ENCODE data around the gene ACOD1. TPM values are rescaled to one million over a fixed set of nuclear protein-coding genes. Genes with fewer than 3 reads are reported as not detected.

The ACOD1 gene
- total RNA-seq, 2 experiments from 2014 or later = not detected

GRCh38 chr13:76980075-76980718 lies 31.9 kb downstream of the ACOD1 start:
- CTCF ChIA-PET = interaction anchor here (0.5 to 1.7 kb wide), 11 partner anchors 10 to 216 kb away, joined by 3 to 9 read pairs (median 4); partner anchors contain the start of genes CLN5 and KCTD12
- POLR2A ChIA-PET = interaction anchor here (1.1 to 1.4 kb wide), 2 partner anchors 11 to 46 kb away, joined by 3 to 10 read pairs; no protein-coding TSS in a partner anchor

GRCh38 chr13:76982061-76982460 lies 33.8 kb downstream of the ACOD1 start:
- CTCF ChIA-PET = interaction anchor here (0.8 kb wide), 1 partner anchor 36 kb away, joined by 3 read pairs; no protein-coding TSS in a partner anchor
- POLR2A ChIA-PET = interaction anchor here (0.6 kb wide), 1 partner anchor 1127 kb away, joined by 3 read pairs; no protein-coding TSS in a partner anchor

DNA sequence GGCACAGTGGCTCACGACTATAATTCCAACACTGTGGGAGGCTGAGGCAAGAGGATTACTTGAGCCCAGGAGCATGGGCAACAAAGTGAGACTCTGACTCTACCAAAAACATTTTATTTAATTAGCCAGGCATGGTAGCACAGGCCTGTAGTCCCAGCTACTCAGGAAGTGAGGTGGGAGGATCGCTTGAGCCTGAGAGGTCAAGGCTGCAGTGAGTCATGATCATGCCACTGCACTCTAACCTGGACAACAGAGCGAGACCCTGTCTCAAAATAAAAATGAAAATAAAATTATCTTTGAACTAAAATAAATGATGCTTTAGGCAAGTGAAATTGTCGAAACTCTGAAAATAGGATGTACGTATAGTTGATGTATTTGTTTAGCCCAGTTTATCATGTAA lies 35.4 kb downstream of the ACOD1 start:
- POLR2A ChIA-PET = no interaction called here
- CTCF ChIA-PET = no interaction called here

- ChIA-PET CTCF (interaction anchor here (0.9 to 1.3 kb wide), 3 partner anchors 11 to 34 kb away, joined by 4 to 7 read pairs (median 5); no protein-coding TSS in a partner anchor), POLR2A (interaction anchor here (0.6 to 3.7 kb wide), 8 partner anchors 11 to 336 kb away, joined by 3 to 31 read pairs (median 3); partner anchors contain the start of genes FBXL3, KCTD12 and MYCBP2)
Measured at GRCh38 chr13:76991432-76991795, 43.1 kb downstream of the ACOD1 start.

DNA sequence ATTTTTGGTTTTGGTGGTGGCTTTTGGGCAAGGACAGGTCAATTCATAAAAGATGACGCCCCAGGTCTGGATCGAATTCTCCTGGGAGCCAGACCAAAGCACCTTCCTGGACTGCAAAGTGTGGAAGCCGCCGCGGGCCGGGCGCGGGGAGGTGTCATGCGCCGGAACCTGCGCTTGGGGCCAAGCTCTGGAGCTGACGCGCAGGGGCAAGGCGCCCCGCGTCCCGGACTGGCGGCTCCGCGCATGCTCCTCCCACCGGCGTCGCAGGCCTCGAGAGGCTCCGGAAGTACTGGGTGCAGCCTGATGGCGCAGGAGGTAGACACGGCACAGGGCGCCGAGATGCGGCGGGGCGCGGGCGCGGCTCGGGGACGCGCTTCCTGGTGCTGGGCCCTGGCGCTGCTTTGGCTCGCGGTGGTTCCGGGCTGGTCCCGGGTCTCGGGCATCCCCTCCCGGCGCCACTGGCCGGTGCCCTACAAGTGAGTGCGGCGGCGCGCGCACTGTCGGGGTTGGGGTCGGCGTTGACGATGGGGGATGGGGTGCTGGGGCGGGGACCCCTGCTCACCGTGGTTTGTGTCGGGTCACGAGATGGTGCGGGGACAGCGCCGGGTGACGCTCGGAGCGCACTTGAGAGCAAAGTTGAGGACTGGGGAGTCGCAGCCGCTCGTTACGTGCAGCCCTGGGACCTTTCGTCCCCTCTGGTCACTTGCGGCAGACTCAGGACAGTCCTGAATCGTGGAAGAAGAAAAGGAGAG lies 43.7 kb downstream of the ACOD1 start, which contains the start of gene CLN5:
TSS of gene CLN5 (plus strand) at position 286 of the 752 bp plus-strand sequence. CDS start at position 304, 18 bp downstream.
- POLR2A ChIA-PET = interaction anchor here (0.6 to 3.7 kb wide), 7 partner anchors 17 to 335 kb away, joined by 3 to 31 read pairs (median 3); partner anchors contain the start of genes FBXL3, KCTD12 and MYCBP2
- CTCF ChIA-PET = interaction anchor here (0.9 to 1.4 kb wide), 3 partner anchors 12 to 34 kb away, joined by 4 to 7 read pairs (median 5); no protein-coding TSS in a partner anchor

- POLR2A ChIA-PET = interaction anchor here (3.7 kb wide), 1 partner anchor 34 kb away, joined by 31 read pairs; the partner anchor contains the start of gene FBXL3
- CTCF ChIA-PET = interaction anchor here (1.0 to 1.4 kb wide), 2 partner anchors 22 to 35 kb away, joined by 3 to 4 read pairs; no protein-coding TSS in a partner anchor
Measured at GRCh38 chr13:76992548-76993001, 44.3 kb downstream of the ACOD1 start.

- ChIA-PET POLR2A (interaction anchor here (3.7 kb wide), 1 partner anchor 33 kb away, joined by 31 read pairs; the partner anchor contains the start of gene FBXL3), CTCF (interaction anchor here (1.0 to 1.4 kb wide), 2 partner anchors 22 to 35 kb away, joined by 3 to 4 read pairs; no protein-coding TSS in a partner anchor)
Measured at GRCh38 chr13:76993021-76993420, 44.7 kb downstream of the ACOD1 start.

- POLR2A ChIA-PET = interaction anchor here (3.7 kb wide), 1 partner anchor 33 kb away, joined by 31 read pairs; the partner anchor contains the start of gene FBXL3
- CTCF ChIA-PET = interaction anchor here (1.0 to 1.4 kb wide), 2 partner anchors 21 to 34 kb away, joined by 3 to 4 read pairs; no protein-coding TSS in a partner anchor
Measured at GRCh38 chr13:76993473-76993872, 45.2 kb downstream of the ACOD1 start.

GRCh38 chr13:76994281-76994680 lies 46.0 kb downstream of the ACOD1 start:
- ChIA-PET CTCF (no interaction called here), POLR2A (no interaction called here)

DNA sequence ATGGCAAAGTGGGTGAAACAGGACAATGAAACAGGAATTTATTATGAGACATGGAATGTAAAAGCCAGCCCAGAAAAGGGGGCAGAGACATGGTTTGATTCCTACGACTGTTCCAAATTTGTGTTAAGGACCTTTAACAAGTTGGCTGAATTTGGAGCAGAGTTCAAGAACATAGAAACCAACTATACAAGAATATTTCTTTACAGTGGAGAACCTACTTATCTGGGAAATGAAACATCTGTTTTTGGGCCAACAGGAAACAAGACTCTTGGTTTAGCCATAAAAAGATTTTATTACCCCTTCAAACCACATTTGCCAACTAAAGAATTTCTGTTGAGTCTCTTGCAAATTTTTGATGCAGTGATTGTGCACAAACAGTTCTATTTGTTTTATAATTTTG lies 52.2 kb downstream of the ACOD1 start:
- ChIA-PET POLR2A (interaction anchor here (1.2 kb wide), 1 partner anchor 26 kb away, joined by 4 read pairs; no protein-coding TSS in a partner anchor), CTCF (no interaction called here)

DNA sequence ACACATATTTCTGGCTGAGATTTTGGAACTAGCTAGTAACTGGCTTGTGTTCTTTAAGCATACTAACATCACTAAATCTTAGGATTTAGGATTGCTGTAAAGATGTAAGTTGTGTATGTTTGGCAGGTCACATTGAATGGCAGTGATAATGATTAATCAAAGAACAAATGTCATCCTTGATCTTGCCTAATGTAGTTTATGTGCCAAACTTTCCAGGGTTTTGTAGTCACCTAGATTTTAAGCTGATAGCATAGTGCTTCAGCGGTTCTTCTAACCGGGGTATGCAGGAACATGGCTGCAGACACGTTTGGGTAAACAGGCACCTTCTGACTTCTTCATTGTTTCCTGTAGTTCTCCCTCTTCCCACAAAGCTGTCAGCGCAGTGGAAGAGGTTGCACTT lies 53.2 kb downstream of the ACOD1 start:
- ChIA-PET CTCF (interaction anchor here (0.9 kb wide), 1 partner anchor 21 kb away, joined by 4 read pairs; no protein-coding TSS in a partner anchor), POLR2A (no interaction called here)

GRCh38 chr13:77001963-77002587 lies 53.8 kb downstream of the ACOD1 start:
- ChIA-PET POLR2A (no interaction called here), CTCF (interaction anchor here (0.9 kb wide), 1 partner anchor 22 kb away, joined by 4 read pairs; no protein-coding TSS in a partner anchor)

- ChIA-PET POLR2A (no interaction called here), CTCF (interaction anchor here (0.6 to 0.9 kb wide), 2 partner anchors 22 to 168 kb away, joined by 3 to 4 read pairs; no protein-coding TSS in a partner anchor)
Measured at GRCh38 chr13:77002590-77003190, 54.4 kb downstream of the ACOD1 start.

Other genes with a start within 250 kb of the ACOD1 start
- 1 to 10 TPM; 9.7 to 9.9 TPM for gene KCTD12, start 62.1 kb upstream of the ACOD1 start, total RNA-seq
- gene CLN5, start 43.6 kb downstream of the ACOD1 start, total RNA-seq = 10 to 100 TPM; 13.7 to 17.4 TPM
- gene FBXL3, start 78.6 kb downstream of the ACOD1 start, total RNA-seq = 10 to 100 TPM; 35.5 to 36.4 TPM